Esophagus (tissue), 2 donors: Measurements from ENCODE around the gene BCAS3. TPM values are rescaled to one million over a fixed set of nuclear protein-coding genes. Genes with fewer than 3 reads are reported as not detected.

ENCODE experiments used
- H3K27ac ChIP-seq, 2 donors: one replicate each; pipeline ENCODE4 v1.5.1; 2013; ENCODE audit warnings: low read depth in 2 of 2, mild to moderate bottlenecking in 2 of 2, inconsistent platforms in 1 of 2, low read length in 1 of 2, moderate library complexity in 1 of 2
- H3K27me3 ChIP-seq, 2 donors: one replicate each; pipeline ENCODE4 v1.6.1; 2013; ENCODE audit warnings: low read length in 2 of 2, control low read depth in 1 of 2, mild to moderate bottlenecking in 1 of 2; ENCODE audit not compliant: insufficient read depth in 2 of 2, control insufficient read depth in 1 of 2
- H3K36me3 ChIP-seq, 2 donors: one replicate each; pipeline ENCODE4 v1.6.1; 2013; ENCODE audit warnings: low read length in 1 of 2; ENCODE audit not compliant: control insufficient read depth in 2 of 2, insufficient read depth in 2 of 2
- H3K4me1 ChIP-seq, 2 donors: one replicate each; pipeline ENCODE4 v1.6.1; 2013; ENCODE audit warnings: low read length in 1 of 2; ENCODE audit not compliant: control insufficient read depth in 2 of 2, insufficient read depth in 2 of 2
- H3K4me3 ChIP-seq, 2 donors: one replicate each; pipeline ENCODE4 v1.5.1; 2013; ENCODE audit warnings: low read length in 2 of 2, mild to moderate bottlenecking in 2 of 2, low read depth in 1 of 2, moderate library complexity in 1 of 2
- H3K9me3 ChIP-seq, 2 donors: one replicate each; pipeline ENCODE4 v1.6.1; 2013; ENCODE audit warnings: mild to moderate bottlenecking in 2 of 2, low read depth in 1 of 2, low read length in 1 of 2, moderate library complexity in 1 of 2; ENCODE audit not compliant: control insufficient read depth in 2 of 2, insufficient read depth in 1 of 2
- WGBS, 2 donors: extraction: QIAGEN DNeasy Blood & Tissue Kit; methylation state at CpG; one replicate each; pipeline ENCODE4 v1.1.7; 2013; 5-methylcytosine and 5-hydroxymethylcytosine counted together
- polyA plus RNA-seq, 2 donors: library from polyadenylated mRNA; stranded (reverse); fragments of 200-250 nt; gene quantifications; one replicate each; pipeline ENCODE4 v1.2.3, GENCODE V29; 2013
- donor health status: healthy with polysubstance abuse.
- donor health status: Bipolar disorder and iron deficiency.

The BCAS3 gene
- polyA plus RNA-seq, 2 donors: 4.7 to 6.6 TPM

- H3K4me1 ChIP-seq: peaks cover 15 to 18% of the 10 kb centered on the region in 2 donors
- H3K9me3 ChIP-seq: peaks cover 0 to 3% of the 10 kb centered on the region in 2 donors
- H3K27ac ChIP-seq: peak overlapping the region; percentile 44 to 61
- peaks cover 0 to 34% of the 10 kb centered on the region in 2 donors for H3K27me3 ChIP-seq
- peak overlapping the region; percentile 18 to 26 for H3K4me3 ChIP-seq
- 14 to 19% methylated on average over 66 of the region's 66 CpGs for WGBS, 2 donors
- no peaks in the 10 kb centered on the region for H3K36me3 ChIP-seq
These were observed 726.4 kb downstream of the BCAS3 start for GRCh38 chr17:61403801-61404662.

- H3K4me1 ChIP-seq: peaks cover 12 to 15% of the 10 kb centered on the region in 2 donors
- peak overlapping the region; percentile 14 to 18 for H3K4me3 ChIP-seq
- H3K9me3 ChIP-seq: peaks cover 0 to 3% of the 10 kb centered on the region in 2 donors
- WGBS, 2 donors: 14 to 25% methylated on average over 4 to 27 of the region's 27 CpGs
- H3K27me3 ChIP-seq: peaks cover 0 to 29% of the 10 kb centered on the region in 2 donors
- peak overlapping the region; percentile 35 to 61 for H3K27ac ChIP-seq
- H3K36me3 ChIP-seq: no peaks in the 10 kb centered on the region
These were observed 726.9 kb downstream of the BCAS3 start for GRCh38 chr17:61404663-61404912.

- Histone ChIP-seq H3K9me3 (peaks cover 0 to 3% of the 10 kb centered on the region in 2 donors), H3K4me1 (peaks cover 12 to 15% of the 10 kb centered on the region in 2 donors), H3K27ac (peak overlapping the region; percentile 24 to 61), H3K4me3 (peak overlapping the region; percentile 14 to 18), H3K36me3 (no peaks in the 10 kb centered on the region), H3K27me3 (peaks cover 0 to 26% of the 10 kb centered on the region in 2 donors)
- 22 to 41% methylated on average over 64 to 71 of the region's 71 CpGs for whole genome bisulfite sequencing, 2 donors
These were observed 727.4 kb downstream of the BCAS3 start for GRCh38 chr17:61404913-61405685.

GRCh38 chr17:61405686-61406536 lies 728.3 kb downstream of the BCAS3 start:
- peaks cover 0 to 19% of the 10 kb centered on the region in 2 donors for H3K27me3 ChIP-seq
- peak overlapping the region in 1 of 2 donors; percentile 61 for H3K27ac ChIP-seq
- peak overlapping the region in 1 of 2 donors; percentile 12 for H3K4me3 ChIP-seq
- peaks cover 0 to under 1% of the 10 kb centered on the region in 2 donors for H3K9me3 ChIP-seq
- WGBS, 2 donors: 57 to 61% methylated on average over 37 of the region's 37 CpGs
- H3K4me1 ChIP-seq: peaks cover 11 to 12% of the 10 kb centered on the region in 2 donors
- H3K36me3 ChIP-seq: no peaks in the 10 kb centered on the region

GRCh38 chr17:61406537-61406845 lies 728.8 kb downstream of the BCAS3 start:
- Histone ChIP-seq H3K4me3 (no peak overlapping the region), H3K36me3 (no peaks in the 10 kb centered on the region), H3K4me1 (peaks cover 10 to 14% of the 10 kb centered on the region in 2 donors), H3K9me3 (no peaks in the 10 kb centered on the region), H3K27ac (peak overlapping the region in 1 of 2 donors; percentile 17), H3K27me3 (peaks cover 0 to 19% of the 10 kb centered on the region in 2 donors)
- WGBS, 2 donors: 50 to 64% methylated on average over 1 of the region's 1 CpG

GRCh38 chr17:61406971-61407911 lies 729.6 kb downstream of the BCAS3 start:
- H3K27ac ChIP-seq: peak overlapping the region; percentile 25 to 28
- WGBS, 2 donors: 52 to 63% methylated on average over 8 of the region's 8 CpGs
- H3K36me3 ChIP-seq: no peaks in the 10 kb centered on the region
- H3K9me3 ChIP-seq: no peaks in the 10 kb centered on the region
- no peak overlapping the region for H3K4me3 ChIP-seq
- H3K4me1 ChIP-seq: peaks cover 10 to 14% of the 10 kb centered on the region in 2 donors
- peaks cover 0 to 16% of the 10 kb centered on the region in 2 donors for H3K27me3 ChIP-seq

- peaks cover 10 to 14% of the 10 kb centered on the region in 2 donors for H3K4me1 ChIP-seq
- no peak overlapping the region for H3K4me3 ChIP-seq
- 50 to 60% methylated on average over 41 of the region's 41 CpGs for WGBS, 2 donors
- no peaks in the 10 kb centered on the region for H3K36me3 ChIP-seq
- H3K27me3 ChIP-seq: peaks cover 0 to 14% of the 10 kb centered on the region in 2 donors
- no peaks in the 10 kb centered on the region for H3K9me3 ChIP-seq
- peak overlapping the region; percentile 4 to 11 for H3K27ac ChIP-seq
These were observed 730.7 kb downstream of the BCAS3 start for GRCh38 chr17:61408151-61409041.
